ENCODE results near the gene PGAP2.

Gene PGAP2

DNA sequence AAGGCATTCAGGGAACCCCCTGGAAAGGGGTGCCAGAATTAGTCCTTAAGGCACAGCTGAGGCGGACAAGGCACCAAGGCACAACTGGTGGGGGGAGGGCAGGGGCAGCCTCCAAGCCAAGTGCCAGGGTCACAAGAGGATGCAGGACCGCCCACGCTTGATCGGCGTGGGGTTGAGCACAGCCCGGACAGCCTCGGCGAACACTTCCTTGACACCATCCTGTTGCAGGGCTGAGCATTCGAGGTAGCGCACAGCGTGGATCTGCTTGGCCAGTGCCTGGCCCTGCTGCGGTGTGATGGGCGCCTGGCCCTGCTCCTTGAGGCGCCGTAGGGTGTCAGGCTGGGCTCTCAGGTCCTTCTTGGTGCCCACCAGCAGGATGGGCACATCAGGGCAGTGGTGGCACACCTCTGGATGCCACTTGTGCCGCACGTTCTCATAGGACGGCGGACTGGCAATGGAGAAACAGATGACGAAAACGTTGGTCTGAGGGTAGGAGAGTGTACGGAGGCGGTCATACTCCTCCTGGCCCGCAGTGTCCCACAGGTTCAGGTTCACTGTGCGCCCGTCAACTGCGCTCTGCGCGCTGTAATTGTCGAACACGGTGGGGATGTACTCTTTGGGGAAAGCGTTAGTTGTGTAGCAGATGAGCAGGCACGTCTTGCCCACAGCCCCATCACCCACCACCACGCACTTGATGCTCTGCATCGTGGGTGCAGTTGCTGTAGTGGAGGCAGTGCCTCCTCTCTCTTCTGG, 19.2 kb downstream of the PGAP2 start:
- ChIA-PET CTCF (no interaction called here), POLR2A (no interaction called here)
- no peaks in the 10 kb centered on the region for H3K4me1 ChIP-seq (ENCODE audit: control insufficient read depth, insufficient read depth, low read length)
- H3K4me3 ChIP-seq (ENCODE audit: low read depth, low read length) = no peak overlapping the region
- H3K36me3 ChIP-seq (ENCODE audit: control insufficient read depth in 2 of 2, insufficient read depth in 1 of 2, low read length in 2 of 2) = peaks cover 0 to 66% of the 10 kb centered on the region in 2 experiments; a peak in 2 of 3 replicates
- no peaks in the 10 kb centered on the region for H3K9me3 ChIP-seq (ENCODE audit: control insufficient read depth, insufficient read depth, low read depth, low read length)
- TF ChIP-seq ZNF776 (tag by site-specific recombination; IDR thresholded peaks at IDR 0.05; ENCODE audit: borderline replicate concordance) (no peak), ZNF561 (tag by site-specific recombination; IDR thresholded peaks at IDR 0.05; ENCODE audit: borderline replicate concordance) (no peak), ZNF560 (tag by site-specific recombination; IDR thresholded peaks at IDR 0.05; ENCODE audit: borderline replicate concordance) (no peak), ZNF701 (tag by site-specific recombination; IDR thresholded peaks at IDR 0.05) (no peak), ZNF639 (tag by site-specific recombination; IDR thresholded peaks at IDR 0.05) (no peak), ZNF571 (tag by site-specific recombination; IDR thresholded peaks at IDR 0.05) (no peak), ZNF302 (tag by site-specific recombination; IDR thresholded peaks at IDR 0.05; ENCODE audit: low read depth) (no peak), ZNF624 (tag by site-specific recombination; IDR thresholded peaks at IDR 0.05) (no peak), HOXC10 (CRISPR knock-in tag; IDR thresholded peaks at IDR 0.05) (no peak), ZNF335 (tag by site-specific recombination; conservative IDR thresholded peaks at IDR 0.05) (no peak)
- TF ChIP-seq, protein P1, sequence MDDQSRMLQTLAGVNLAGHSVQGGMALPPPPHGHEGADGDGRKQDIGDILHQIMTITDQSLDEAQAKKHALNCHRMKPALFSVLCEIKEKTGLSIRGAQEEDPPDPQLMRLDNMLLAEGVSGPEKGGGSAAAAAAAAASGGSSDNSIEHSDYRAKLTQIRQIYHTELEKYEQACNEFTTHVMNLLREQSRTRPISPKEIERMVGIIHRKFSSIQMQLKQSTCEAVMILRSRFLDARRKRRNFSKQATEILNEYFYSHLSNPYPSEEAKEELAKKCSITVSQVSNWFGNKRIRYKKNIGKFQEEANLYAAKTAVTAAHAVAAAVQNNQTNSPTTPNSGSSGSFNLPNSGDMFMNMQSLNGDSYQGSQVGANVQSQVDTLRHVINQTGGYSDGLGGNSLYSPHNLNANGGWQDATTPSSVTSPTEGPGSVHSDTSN (CRISPR knock-in tag; IDR thresholded peaks at IDR 0.05) = no peak
- TF ChIP-seq, protein P2, sequence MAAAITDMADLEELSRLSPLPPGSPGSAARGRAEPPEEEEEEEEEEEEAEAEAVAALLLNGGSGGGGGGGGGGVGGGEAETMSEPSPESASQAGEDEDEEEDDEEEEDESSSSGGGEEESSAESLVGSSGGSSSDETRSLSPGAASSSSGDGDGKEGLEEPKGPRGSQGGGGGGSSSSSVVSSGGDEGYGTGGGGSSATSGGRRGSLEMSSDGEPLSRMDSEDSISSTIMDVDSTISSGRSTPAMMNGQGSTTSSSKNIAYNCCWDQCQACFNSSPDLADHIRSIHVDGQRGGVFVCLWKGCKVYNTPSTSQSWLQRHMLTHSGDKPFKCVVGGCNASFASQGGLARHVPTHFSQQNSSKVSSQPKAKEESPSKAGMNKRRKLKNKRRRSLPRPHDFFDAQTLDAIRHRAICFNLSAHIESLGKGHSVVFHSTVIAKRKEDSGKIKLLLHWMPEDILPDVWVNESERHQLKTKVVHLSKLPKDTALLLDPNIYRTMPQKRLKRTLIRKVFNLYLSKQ (tag by site-specific recombination; IDR thresholded peaks at IDR 0.05; ENCODE audit: borderline replicate concordance) = no peak
- TF ChIP-seq, protein P3, sequence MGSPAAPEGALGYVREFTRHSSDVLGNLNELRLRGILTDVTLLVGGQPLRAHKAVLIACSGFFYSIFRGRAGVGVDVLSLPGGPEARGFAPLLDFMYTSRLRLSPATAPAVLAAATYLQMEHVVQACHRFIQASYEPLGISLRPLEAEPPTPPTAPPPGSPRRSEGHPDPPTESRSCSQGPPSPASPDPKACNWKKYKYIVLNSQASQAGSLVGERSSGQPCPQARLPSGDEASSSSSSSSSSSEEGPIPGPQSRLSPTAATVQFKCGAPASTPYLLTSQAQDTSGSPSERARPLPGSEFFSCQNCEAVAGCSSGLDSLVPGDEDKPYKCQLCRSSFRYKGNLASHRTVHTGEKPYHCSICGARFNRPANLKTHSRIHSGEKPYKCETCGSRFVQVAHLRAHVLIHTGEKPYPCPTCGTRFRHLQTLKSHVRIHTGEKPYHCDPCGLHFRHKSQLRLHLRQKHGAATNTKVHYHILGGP (tag by site-specific recombination; IDR thresholded peaks at IDR 0.05) = no peak
- no peak overlapping the region for H3K27ac ChIP-seq (ENCODE audit: extremely low read depth, low read depth, low read length)

GRCh38 chr11:3830088-3830487, 21.7 kb downstream of the PGAP2 start:
- POLR2A ChIA-PET = interaction anchor here (0.6 kb wide), 1 partner anchor 44 kb away, joined by 3 read pairs; no protein-coding TSS in a partner anchor
- H3K36me3 ChIP-seq (ENCODE audit: control insufficient read depth in 2 of 2, insufficient read depth in 1 of 2, low read length in 2 of 2) = peaks cover 0 to 78% of the 10 kb centered on the region in 2 experiments; a peak in 2 of 3 replicates
- H3K4me3 ChIP-seq (ENCODE audit: low read depth, low read length) = no peak overlapping the region
- no peaks in the 10 kb centered on the region for H3K9me3 ChIP-seq (ENCODE audit: control insufficient read depth, insufficient read depth, low read depth, low read length)
- TF ChIP-seq ZNF830 (tag by site-specific recombination; IDR thresholded peaks at IDR 0.05; ENCODE audit: low read depth) (no peak), GLIS2 (tag by site-specific recombination; IDR thresholded peaks at IDR 0.05) (no peak), WT1 (tag by site-specific recombination; IDR thresholded peaks at IDR 0.05) (no peak), HOXA7 (CRISPR knock-in tag; IDR thresholded peaks at IDR 0.05; ENCODE audit: borderline replicate concordance) (no peak), ZFP3 (tag by site-specific recombination; IDR thresholded peaks at IDR 0.05; ENCODE audit: low read depth) (no peak), ZBTB7A (tag by site-specific recombination; IDR thresholded peaks at IDR 0.05; ENCODE audit: low read depth) (no peak), ZNF169 (tag by site-specific recombination; IDR thresholded peaks at IDR 0.05) (no peak)
- CTCF ChIA-PET = no interaction called here
- H3K4me1 ChIP-seq (ENCODE audit: control insufficient read depth, insufficient read depth, low read length) = no peaks in the 10 kb centered on the region
- no peak overlapping the region for H3K27ac ChIP-seq (ENCODE audit: extremely low read depth, low read depth, low read length)
